GM12801 (cell line): ENCODE data around the gene C12orf60.

Experiments used
- TF ChIP-seq, protein P1 (sequence below): IDR thresholded peaks from one replicate; pipeline ENCODE4 v1.5.1; 2011; ENCODE audit warnings: control low read depth; ENCODE audit not compliant: insufficient read length; ENCODE audit errors: extremely low read depth

Gene C12orf60

DNA sequence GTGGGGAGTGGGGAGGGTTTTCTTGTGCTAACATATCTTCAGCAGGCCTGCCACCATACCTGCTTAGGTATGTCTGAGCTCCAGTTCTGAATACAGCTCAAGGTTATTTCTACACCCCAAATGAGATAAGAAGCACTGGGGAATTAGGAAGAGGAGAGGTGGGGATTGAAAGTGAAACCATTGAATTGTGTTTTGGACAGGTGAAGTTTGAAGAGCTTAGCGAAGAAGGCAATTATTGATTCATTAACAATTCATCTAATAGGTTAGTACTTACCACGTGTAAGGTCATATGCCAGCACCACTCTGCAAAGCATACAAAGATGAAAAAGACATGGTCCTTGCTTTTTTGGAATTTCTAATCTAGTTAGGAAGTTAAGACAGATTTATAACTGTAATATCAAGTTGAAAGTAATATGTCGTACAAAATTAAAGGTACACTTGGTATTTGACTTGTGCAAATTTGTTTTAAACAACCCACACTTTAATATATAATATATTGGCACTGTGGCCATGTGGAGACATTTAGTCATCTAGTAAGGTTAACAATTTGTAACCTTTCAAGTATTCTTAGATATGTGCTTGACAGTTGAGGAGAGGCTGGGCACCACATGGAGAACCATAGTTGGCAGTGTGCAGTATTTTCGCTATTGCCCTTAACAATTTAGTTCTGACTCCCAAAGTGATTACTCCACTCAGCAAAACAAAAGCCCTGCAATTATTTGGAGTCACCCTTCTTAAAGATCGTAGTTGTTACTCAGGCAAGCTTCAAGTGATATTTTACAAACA, 6.9 kb downstream of the C12orf60 start:
- TF ChIP-seq, protein P1, sequence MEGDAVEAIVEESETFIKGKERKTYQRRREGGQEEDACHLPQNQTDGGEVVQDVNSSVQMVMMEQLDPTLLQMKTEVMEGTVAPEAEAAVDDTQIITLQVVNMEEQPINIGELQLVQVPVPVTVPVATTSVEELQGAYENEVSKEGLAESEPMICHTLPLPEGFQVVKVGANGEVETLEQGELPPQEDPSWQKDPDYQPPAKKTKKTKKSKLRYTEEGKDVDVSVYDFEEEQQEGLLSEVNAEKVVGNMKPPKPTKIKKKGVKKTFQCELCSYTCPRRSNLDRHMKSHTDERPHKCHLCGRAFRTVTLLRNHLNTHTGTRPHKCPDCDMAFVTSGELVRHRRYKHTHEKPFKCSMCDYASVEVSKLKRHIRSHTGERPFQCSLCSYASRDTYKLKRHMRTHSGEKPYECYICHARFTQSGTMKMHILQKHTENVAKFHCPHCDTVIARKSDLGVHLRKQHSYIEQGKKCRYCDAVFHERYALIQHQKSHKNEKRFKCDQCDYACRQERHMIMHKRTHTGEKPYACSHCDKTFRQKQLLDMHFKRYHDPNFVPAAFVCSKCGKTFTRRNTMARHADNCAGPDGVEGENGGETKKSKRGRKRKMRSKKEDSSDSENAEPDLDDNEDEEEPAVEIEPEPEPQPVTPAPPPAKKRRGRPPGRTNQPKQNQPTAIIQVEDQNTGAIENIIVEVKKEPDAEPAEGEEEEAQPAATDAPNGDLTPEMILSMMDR, result no peak

DNA sequence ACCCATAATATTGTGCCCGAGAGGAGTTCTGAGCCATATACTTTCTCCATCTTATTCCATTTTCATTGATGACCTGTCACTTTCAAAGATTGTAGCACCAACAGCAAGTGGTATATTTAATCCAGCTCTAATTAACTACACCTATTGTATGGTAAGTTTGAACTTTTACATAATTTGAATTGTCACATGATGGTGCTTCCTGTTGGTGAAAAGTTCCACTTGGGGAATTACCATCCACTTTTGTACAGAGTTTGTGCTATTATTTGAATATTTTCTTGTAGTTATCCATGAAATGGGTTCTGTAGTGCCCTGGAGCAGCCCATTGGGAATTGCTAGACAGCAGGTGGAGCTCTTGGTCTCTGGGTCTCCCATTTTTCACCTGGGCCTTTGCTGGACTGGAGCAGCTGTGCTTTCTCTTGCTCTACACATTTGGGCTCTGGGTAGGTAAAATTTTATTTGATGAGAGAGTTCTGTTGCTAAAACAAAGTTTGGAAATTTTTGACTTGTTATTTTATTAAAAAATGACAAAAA, 7.5 kb downstream of the C12orf60 start:
- TF ChIP-seq, protein P1, result no peak

DNA sequence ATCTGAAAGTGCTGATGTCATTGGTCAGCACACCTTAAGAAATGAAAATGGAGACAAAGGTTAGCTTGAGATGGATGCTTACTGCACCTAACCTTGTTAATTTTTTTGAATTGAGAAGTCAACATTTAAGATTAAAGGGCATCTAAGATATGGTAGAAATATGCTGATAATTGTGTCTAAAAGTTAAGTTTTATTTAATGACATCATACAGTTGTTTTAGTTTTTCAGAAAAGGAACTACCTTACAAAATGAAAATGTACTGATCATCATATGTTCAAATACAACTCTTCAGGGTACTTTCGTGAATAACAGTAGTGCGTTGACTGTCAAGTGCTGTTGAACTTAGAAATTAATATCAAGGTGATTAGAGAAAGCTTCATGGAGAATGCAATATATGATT, 8.0 kb downstream of the C12orf60 start:
- TF ChIP-seq, protein P1, result no peak

DNA sequence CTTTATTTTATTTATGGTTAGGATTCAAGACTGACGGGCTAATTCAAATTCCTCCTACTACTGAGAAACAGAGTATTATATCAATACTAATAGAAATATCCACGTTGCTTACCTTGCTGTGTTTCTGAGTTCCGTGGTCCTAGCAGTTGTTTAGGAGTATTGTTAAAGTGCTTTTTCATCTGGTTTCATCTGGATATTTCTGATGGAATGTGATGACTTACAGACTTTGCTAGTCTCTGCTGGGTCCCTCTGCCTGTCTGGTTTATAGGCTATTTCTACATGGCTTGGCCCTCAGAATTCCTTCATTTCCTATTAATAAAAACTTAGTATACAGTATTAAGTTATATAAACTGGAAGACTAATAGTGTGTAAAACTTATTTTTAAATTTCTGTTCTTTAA, 10.5 kb downstream of the C12orf60 start, which contains the start of gene SMCO3:
SMCO3 (minus strand) TSS at position 169 of the 400 bp plus-strand sequence. CDS start 7,502 bp downstream, outside the sequence.
- TF ChIP-seq, protein P1, result no peak

DNA sequence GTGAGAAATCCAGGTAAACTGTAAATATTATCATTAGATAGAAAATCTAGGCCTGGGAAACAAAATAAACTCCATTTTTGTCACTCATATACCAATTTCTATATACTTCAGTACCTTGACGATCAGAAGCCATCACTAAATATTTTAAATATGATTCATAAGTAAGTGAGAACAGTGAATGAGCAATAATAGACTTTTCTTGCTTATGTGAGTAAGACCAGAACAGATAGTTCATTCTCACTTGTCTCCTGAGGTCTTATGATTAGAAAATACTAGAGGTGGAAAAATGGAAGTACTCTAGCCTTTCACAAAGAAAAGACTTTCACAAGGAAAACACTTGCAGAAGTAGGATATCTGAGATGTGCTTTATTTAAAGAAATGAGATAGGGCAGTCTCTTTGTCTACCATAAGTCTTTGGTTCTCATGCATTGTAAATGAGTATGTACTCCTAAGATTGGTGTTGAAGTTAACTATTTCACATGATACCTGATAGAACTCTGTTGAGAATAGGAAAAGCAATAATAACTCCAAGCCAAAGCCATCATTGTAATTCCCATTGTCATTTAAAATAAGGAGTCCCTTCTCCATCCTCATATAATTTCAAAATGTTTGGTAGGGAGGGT, 20.7 kb downstream of the C12orf60 start:
- TF ChIP-seq, protein P1, result no peak

DNA sequence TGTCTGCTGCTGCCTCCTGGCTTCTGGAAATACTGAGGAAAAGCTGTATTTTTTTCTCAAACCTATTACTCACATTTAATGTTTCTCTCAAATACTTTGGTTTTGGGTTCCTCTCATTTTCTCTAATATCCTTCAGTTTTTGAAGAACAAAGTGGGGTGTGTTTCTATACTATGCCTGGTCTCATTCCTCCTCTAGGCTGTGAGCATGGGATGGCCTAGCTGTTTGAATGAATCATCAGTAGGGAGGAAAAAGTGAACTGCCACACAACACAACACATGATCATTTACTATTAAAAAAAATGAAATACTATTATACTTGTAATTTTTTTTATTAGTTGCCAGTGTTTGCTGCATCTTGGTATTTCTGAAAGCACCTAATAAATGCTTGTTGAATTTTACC, 21.8 kb downstream of the C12orf60 start:
- TF ChIP-seq, protein P1, result no peak

DNA sequence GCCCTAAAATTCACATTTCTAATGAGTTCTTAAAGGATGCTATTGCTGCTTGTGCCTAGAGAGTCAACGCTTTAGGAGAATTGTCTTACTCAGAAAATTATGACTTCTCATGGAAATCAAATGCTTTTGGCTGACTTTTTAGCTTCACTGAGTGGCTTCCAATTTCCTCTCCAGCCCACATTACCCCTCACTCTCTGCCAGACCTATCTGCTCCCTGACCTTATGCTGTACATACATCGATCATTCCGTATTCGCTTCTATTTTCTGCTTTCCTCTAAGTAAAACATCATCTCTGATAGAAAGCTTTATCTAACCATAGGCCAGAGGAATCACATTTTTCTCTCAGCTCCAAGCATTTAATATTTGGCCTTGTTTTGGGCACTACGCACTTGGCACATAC, 23.0 kb downstream of the C12orf60 start:
- TF ChIP-seq, protein P1, result no peak
